Heart left ventricle (tissue), 16 donors: Measurements from ENCODE around the gene MSL3. TPM values are rescaled to one million over a fixed set of nuclear protein-coding genes. Genes with fewer than 3 reads are reported as not detected.

Experiments
- ATAC-seq, 4 donors: fragments of 200-7000 bp; cut with Tn5 transposase; one replicate each; pipeline ENCODE4 v1.9.1; 2020 to 2022; ENCODE audit warnings: moderate library complexity in 4 of 4, mild to moderate bottlenecking in 3 of 4, moderate number of reproducible peaks in 1 of 4
- DNase-seq, 5 donors: peaks; one replicate each; pipeline ENCODE4 v3.0.0-alpha.2; 2020
- H3K27ac ChIP-seq, 12 donors: fragments of 200-600 bp; sonication (generic) in 4 of 12; one replicate each; pipeline versions ENCODE4 v1.5.0 to v1.8.0; 2016 to 2022; ENCODE audit warnings: mild to moderate bottlenecking in 2 of 12
- H3K27me3 ChIP-seq, 9 donors: fragments of 200-600 bp; sonication (generic) in 2 of 9; one replicate each; pipeline versions ENCODE4 v1.5.1 to v1.8.0; 2016 to 2022; ENCODE audit warnings: mild to moderate bottlenecking in 3 of 9
- H3K36me3 ChIP-seq, 9 donors: fragments of 200-600 bp; sonication (generic) in 2 of 9; one replicate each; pipeline versions ENCODE4 v1.5.0 to v1.8.0; 2018 to 2022; ENCODE audit warnings: mild to moderate bottlenecking in 2 of 9
- H3K4me1 ChIP-seq, 12 donors: fragments of 200-600 bp; sonication (generic) in 4 of 12; one replicate each; pipeline versions ENCODE4 v1.5.0 to v1.8.0; 2016 to 2022; ENCODE audit warnings: mild to moderate bottlenecking in 3 of 12
- H3K4me3 ChIP-seq, 12 donors: fragments of 200-600 bp; sonication (generic) in 4 of 12; one replicate each; pipeline versions ENCODE4 v1.5.0 to v1.8.0; 2017 to 2022; ENCODE audit warnings: mild to moderate bottlenecking in 9 of 12, moderate library complexity in 4 of 12
- H3K9me3 ChIP-seq, 12 donors: fragments of 200-600 bp; sonication (generic) in 4 of 12; one replicate each; pipeline versions ENCODE4 v1.5.0 to v1.8.0; 2016 to 2022; ENCODE audit warnings: mild to moderate bottlenecking in 1 of 12
- CTCF ChIP-seq, 12 donors: fragments of 200-600 bp; sonication (generic) in 4 of 12; IDR thresholded peaks; one replicate each; pipeline versions ENCODE4 v1.5.0 to v1.8.0; 2018 to 2022; ENCODE audit warnings: antibody characterized with exemption in 12 of 12, mild to moderate bottlenecking in 5 of 12
- POLR2A ChIP-seq, 2 donors: fragments of 450-650 bp; IDR thresholded peaks; one replicate each; pipeline ENCODE4 v1.6.1; 2017; ENCODE audit warnings: antibody characterized with exemption in 2 of 2, mild to moderate bottlenecking in 2 of 2, moderate library complexity in 2 of 2
- WGBS, 4 donors: extraction: QIAGEN DNeasy Blood & Tissue Kit in 2 of 4; methylation state at CpG; one replicate each; pipeline versions ENCODE4 v1.1.5 to v1.1.7; 2013 to 2018; 5-methylcytosine and 5-hydroxymethylcytosine counted together
- intact Hi-C, 10 donors: fragments of 100-400 bp; cut with DNase I; formaldehyde crosslinking; loops; one replicate each; pipeline versions ENCODE4 v1.11.1 to v1.14.2; 2022
- long read RNA-seq, 3 donors: library from polyadenylated mRNA; unstranded; transcript quantifications; one replicate each; pipeline ENCODE4 v2.0.0, GENCODE V29; 2020 to 2021
- polyA plus RNA-seq, 2 donors: library from polyadenylated mRNA; stranded (reverse); fragments of 200-250 nt; gene quantifications; one replicate each; pipeline ENCODE4 v1.2.3, GENCODE V29; 2013
- total RNA-seq, 9 donors: library from RNA; depleted of rRNA in 2 of 9; stranded (reverse); fragments of >200 nt in 2 of 9; fragmentation: NEBNext Ultra II Directional in 3 of 9; extraction: Animal tissue kit (Norgen Biotek cat#: 25700) in 3 of 9; gene quantifications; one replicate each; pipeline versions ENCODE4 v1.1.0 to v1.2.4, GENCODE V29; 2016 to 2023
- donor health status: ischemic (EF 13 %, LVEDD 7.1; RV severe dilation, severe dysfunction).
- donor health status: healthy with polysubstance abuse.
- donor health status: DM: no; HTN: yes; CAD: no.
- donor health status: DM: no; HTN: no; CAD: no.
- donor health status: ischemic (EF 25% LVEDD 6.9; RV normal size, moderate dysfunction).
- donor health status: ischemic (EF 25% LVEDD 5.7; RV mildly dilated, moderate dysfunction).
- donor health status: healthy.
- donor health status: DM: yes; HTN: yes; CAD: no.
- donor health status: ischemic (EF 35%, LVEDD 5.7; RV mildly dilated, moderate dysfunction).
- donor health status: nonischemic (EF 11% LVEDD 7.7; RV severe dilation, severe dysfunction).
- donor health status: DM: yes; HTN: yes; CAD: no.
- donor health status: PGD.
- donor health status: ischemic (EF 29% LVEDD 5.4; RV normal size, mild dysfunction).
- donor health status: nonischemic (EF 23%, LVEDD 6.1; RV moderate dilation, normal function).

MSL3 gene
- total RNA-seq, result 10 to 100 TPM; 11.0 to 20.3 (median 13.2) TPM
- 10 to 100 TPM; 11.7 to 25.9 TPM for polyA plus RNA-seq
- long read RNA-seq, donor 1, partial matches to known transcripts, result 3 of 9 reads
- long read RNA-seq, donor 1, other reads (novel, unspliced or antisense), result 0 of 9 reads
- long read RNA-seq, donor 2, transcript MSL3-233 (12 exons, 2,507 nt), result minor isoform, 12 of 46 reads
- long read RNA-seq, donor 2, transcript MSL3-201 (13 exons, 2,364 nt), result major isoform, 21 of 46 reads
- long read RNA-seq, donor 2, partial matches to known transcripts, result 5 of 46 reads
- long read RNA-seq, donor 2, other reads (novel, unspliced or antisense), result 3 of 46 reads
- long read RNA-seq, donor 3, transcript MSL3-201 (13 exons, 2,364 nt), result major isoform, 5 of 16 reads
- long read RNA-seq, donor 3, partial matches to known transcripts, result 4 of 16 reads
- long read RNA-seq, donor 3, other reads (novel, unspliced or antisense), result 0 of 16 reads

- Histone ChIP-seq H3K4me3 (peak within 1 kb of the TSS; percentile 49 to 97 (median 74)), H3K9me3 (no peaks in the 10 kb centered on the region), H3K4me1 (peaks cover 0 to 17% (median 3%) of the 10 kb centered on the region in 12 donors), H3K27me3 (peaks cover 0 to 5% (median 0%) of the 10 kb centered on the region in 9 donors), H3K36me3 (peaks cover 0 to 23% (median 19%) of the 10 kb centered on the region in 9 donors), H3K27ac (peak within 1 kb of the TSS; percentile 76 to 94 (median 88))
- DNase-seq, result peak; percentile 64 to 74 (median 70)
- 0 to 49% (median 14%) methylated on average over 12 to 93 of the region's 93 CpGs for WGBS, 4 donors
- peak; percentile 34 to 84 (median 67) for ATAC-seq
- TF ChIP-seq POLR2A (IDR thresholded peaks at IDR 0.05), result peak in 1 of 2 donors; percentile 66
- no peak for TF ChIP-seq CTCF (IDR thresholded peaks at IDR 0.05)
- intact Hi-C loops, result no loop called here
Observed at GRCh38 chrX:11757719-11758399, at the start of gene MSL3. MSL3 (plus strand) TSS chrX:11758237; CDS start chrX:11758264, 27 bp downstream.

GRCh38 chrX:11722304-11722703 is 35.7 kb upstream of the MSL3 start:
- no peak for ATAC-seq
- H3K4me1 ChIP-seq, result no peaks in the 10 kb centered on the region
- no peak overlapping the region for H3K4me3 ChIP-seq
- DNase-seq, result no peak
- H3K9me3 ChIP-seq, result no peaks in the 10 kb centered on the region
- H3K27me3 ChIP-seq, result no peaks in the 10 kb centered on the region
- no peak for TF ChIP-seq POLR2A (IDR thresholded peaks at IDR 0.05)
- no peak for TF ChIP-seq CTCF (IDR thresholded peaks at IDR 0.05)
- no peak overlapping the region for H3K27ac ChIP-seq
- no peaks in the 10 kb centered on the region for H3K36me3 ChIP-seq
- 74 to 92% (median 91%) methylated on average over 5 of the region's 5 CpGs for WGBS, 4 donors
- intact Hi-C loops, result loop anchor here in 8 of 10 donors (5.0 to 10.0 kb wide), 5 partner anchors 50 to 578 kb away; partner anchors contain the start of gene ARHGAP6 (in 1 of the 8)

GRCh38 chrX:11724122-11725017 is 33.7 kb upstream of the MSL3 start:
- DNase-seq, result no peak
- Histone ChIP-seq H3K27me3 (peaks cover 0 to 17% (median 0%) of the 10 kb centered on the region in 9 donors), H3K27ac (no peak overlapping the region), H3K4me3 (no peak overlapping the region), H3K4me1 (no peaks in the 10 kb centered on the region), H3K9me3 (no peaks in the 10 kb centered on the region), H3K36me3 (no peaks in the 10 kb centered on the region)
- ATAC-seq, result no peak
- intact Hi-C loops, result loop anchor here (1.0 to 10.0 kb wide), 10 partner anchors 48 to 580 kb away; partner anchors contain the start of gene ARHGAP6 (in 1 of the 10)
- 50 to 53% (median 51%) methylated on average over 7 of the region's 7 CpGs for WGBS, 4 donors
- TF ChIP-seq POLR2A (IDR thresholded peaks at IDR 0.05) (no peak), CTCF (IDR thresholded peaks at IDR 0.05) (peak; percentile 35 to 75 (median 66))
